AG20443 (cell line): ENCODE data around the gene CCNF.
A peak's percentile ranks its signal among the peaks of the same experiment; 100 is the strongest.

Source experiments
- DNase-seq: peaks from one replicate; pipeline ENCODE4 v3.0.0; 2012; ENCODE audit warnings: low spot score, mixed read lengths

CCNF gene

DNA sequence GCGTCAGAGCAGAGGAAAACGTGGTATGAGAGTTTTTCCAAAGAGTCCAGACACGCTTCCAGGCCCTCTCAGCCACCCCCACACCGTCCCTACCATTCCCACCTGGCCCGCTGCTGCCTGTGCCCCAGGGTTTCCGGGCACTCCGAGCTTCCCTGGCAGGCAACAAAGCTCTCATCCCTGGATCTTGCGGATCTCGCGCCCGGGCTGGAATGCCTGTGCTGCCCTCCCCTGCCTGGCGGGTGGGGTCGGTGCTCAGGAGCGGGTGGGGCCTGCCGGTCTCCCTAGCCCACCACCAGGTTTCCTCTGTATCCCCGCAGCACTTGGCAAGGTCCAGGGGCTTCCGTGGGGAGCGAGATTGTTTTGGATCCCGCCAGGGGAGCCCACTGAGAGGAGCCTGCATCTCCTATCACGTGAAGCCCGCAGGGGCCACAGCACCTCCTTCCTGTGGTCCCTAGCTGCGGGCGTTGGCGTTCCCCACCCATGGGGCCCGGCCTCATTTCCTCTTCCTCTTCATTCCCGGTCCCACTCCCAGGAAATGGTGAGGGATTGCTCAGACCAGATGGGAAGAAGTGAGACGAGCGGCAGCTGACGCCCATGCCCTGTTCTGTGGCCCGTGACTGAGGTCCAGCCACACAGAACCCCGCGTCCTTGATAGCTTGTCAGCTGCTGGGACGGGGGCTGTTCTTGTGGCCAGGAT, 56.7 kb downstream of the CCNF start:
- no peak for DNase-seq

GRCh38 chr16:2486645-2487516, 57.6 kb downstream of the CCNF start:
- no peak for DNase-seq

DNA sequence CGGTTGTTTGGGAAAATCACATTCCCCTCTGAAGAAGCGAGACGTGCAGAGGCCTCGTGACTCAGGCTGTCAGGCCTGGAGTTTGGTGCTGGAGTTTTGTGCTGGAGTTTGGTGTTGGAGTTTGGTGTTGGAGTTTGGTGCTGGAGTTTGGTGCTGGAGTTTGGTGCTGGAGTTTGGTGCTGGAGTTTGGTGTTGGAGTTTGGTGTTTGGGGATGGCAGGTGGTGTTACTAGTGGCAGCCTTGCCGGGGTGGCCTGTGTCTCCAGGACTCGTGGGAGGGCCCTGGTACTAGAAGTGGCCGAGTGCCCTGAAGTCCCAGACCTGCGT, 58.2 kb downstream of the CCNF start:
- no peak for DNase-seq

- DNase-seq: no peak
These were observed 58.8 kb downstream of the CCNF start for GRCh38 chr16:2487903-2488531.

DNA sequence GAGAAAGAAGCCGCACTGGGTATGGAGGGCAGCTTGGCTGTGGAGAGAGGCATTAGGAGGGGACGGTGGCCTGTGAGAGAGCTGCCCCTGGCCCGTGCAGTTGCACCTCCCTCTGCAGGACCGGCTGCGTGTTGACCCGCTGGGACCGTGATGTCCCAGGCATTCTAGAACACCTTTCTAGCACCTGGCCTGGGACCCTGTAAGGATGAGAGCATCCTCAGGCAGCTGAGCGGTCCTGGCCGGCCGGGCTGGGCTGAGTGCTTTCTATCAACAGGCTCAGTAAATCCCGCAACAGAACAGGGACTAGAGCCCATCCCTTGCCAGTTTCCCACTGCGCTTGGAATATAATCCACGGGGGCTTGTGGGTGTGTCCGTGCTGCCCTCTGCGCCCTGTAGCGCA, 60.3 kb downstream of the CCNF start:
- DNase-seq: no peak

GRCh38 chr16:2490190-2491105, 61.2 kb downstream of the CCNF start:
- DNase-seq: no peak

DNA sequence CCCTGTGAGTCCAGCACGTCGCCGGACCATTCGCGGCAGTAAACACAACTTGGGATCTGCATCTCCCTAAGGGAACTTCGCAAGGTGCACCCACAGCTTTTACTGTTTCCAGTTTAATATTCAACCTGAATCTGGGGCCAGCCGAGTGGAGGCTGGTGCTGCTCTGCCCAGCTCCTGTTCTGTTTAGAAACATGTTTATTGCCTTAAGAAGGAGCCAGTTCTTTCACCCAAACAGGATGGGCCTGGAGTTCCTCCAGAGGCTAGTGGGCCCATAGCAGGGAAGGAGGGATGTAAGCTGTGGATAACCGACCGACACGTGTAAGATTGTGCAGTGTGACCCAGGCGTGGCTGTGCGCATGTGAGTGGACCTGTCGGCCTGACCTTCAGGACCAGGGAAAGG, 63.0 kb downstream of the CCNF start:
- DNase-seq: no peak

DNA sequence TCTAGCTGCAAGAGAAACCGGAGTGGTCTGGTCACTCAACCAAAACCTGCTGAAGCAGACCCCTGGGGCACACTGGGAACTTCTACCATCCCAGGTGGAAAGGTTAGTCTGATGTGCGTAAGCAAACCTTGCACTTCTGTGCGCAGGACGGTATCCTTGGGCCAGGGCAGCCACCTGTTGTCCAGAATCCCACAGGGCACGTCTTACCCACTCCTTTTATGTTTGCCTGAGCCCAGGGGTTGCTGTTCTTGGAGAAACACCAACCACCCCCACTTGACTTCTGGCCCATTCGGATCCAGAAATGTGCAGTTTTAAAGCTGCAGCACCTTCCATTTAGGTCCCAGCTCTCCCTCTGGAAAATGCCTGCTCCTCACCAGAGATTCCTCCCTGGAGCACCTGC, 64.4 kb downstream of the CCNF start:
- DNase-seq: no peak

DNA sequence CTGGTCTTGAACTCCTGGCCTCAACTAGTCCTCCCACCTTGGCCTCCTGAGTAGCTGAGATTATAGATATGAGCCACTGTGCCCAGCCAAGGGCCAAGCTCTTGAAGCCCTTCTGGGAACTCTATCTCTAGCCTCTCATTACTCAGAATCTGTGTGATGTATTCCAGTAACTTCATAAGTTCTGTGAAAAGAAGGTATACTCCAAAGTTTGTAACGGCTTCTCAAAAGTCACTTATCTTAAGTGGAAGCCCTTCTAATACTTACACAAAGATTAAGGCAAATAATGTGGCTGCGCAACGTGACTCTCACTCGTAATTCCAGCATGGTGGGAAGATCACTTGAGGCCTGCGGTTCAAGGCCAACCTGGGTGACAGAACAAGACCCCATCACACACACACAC, 65.4 kb downstream of the CCNF start:
- DNase-seq: no peak

DNA sequence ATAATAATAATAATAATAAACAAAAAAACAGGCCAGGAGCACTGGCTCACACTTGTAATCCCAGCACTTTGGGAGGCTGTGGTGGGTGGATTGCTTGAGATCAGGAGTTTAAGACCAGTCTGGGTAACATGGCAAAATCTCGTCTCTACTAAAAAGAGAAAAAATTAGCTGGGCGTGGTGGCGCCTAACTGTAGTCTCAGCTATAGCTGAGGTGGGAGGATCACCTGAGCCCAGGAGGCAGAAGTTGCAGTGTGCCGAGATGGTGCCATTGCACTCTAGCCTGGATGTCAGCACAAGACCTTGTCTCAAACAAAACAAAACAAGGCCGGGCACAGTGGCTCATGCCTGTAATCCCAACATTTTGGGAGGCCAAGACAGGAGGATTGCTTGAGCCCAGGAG, 65.8 kb downstream of the CCNF start:
- DNase-seq: no peak

GRCh38 chr16:2496223-2497115, 67.2 kb downstream of the CCNF start:
- no peak for DNase-seq

DNA sequence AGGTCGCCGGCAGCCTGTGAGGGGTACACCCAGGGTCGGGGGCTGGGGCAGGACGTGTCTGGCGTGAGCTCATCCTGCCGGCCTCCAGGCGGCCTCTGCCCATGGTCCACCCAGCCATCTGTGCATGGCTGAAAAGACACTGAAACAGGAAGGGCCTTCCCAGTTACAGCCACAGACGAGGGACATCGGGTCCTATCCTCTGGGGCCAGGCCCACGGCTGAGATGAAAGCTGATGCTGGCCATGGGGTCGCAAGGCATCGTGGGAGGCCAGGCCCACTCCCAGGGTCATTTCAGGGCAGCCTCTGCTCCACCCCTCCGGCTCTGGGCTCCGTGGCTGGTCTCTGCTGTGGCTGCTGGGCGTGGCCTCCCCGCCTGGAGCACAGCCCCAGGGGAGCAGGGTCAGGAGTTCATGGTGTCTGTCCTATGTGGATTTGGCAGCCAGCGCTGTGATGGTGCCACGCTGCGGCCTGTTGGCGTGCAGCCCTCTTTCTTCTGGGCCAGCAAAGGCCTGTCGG, 67.9 kb downstream of the CCNF start:
- DNase-seq: peak; percentile 81

GRCh38 chr16:2497695-2498484, 68.6 kb downstream of the CCNF start:
- DNase-seq: no peak

GRCh38 chr16:2498531-2499253, 69.4 kb downstream of the CCNF start:
- no peak for DNase-seq

DNA sequence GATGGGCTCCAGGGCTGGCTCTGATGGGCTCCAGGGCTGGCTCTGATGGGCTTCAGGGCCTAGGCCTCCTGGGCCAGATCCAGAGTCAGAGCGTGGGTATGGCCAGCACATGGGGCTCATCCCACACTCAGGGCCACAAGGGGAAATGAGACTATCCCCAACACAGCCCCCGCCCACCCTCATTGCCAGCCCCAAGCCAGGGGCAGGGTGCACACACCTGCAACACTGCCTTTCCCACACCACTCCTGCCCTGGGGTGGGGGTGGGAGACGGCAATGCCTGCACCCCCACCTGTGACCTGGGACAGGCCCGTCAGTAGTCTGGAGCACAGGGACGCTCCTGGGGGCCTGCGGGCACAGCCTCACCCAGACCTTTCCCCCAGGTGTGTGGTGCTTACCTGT, 70.2 kb downstream of the CCNF start:
- DNase-seq: no peak

DNA sequence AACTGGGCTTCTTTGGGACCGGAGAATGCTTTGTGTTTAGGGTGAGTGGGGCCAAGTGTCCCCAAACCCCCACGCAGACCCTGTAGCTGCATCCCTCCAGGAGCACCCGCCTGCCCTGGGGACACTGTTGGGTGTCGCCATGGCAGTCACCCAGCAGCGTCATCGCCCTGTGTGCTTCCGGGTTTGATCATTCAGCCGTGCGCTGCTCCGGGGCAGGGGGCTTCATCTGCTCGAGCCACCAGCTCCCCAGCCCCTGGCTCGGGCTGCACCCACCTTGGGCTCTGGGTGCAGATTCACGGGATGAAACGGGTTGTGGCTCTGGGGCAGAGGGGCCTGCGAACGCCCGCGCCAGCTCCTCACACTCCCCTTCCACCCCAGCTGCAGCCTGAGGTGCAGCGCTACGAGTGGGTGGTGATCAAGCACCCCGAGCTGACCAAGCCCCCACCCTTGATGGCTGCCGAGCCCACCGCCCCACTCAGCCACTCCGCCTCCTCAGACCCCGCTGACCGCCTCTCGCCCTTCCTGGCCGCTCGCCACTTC, 70.7 kb downstream of the CCNF start:
- no peak for DNase-seq

DNA sequence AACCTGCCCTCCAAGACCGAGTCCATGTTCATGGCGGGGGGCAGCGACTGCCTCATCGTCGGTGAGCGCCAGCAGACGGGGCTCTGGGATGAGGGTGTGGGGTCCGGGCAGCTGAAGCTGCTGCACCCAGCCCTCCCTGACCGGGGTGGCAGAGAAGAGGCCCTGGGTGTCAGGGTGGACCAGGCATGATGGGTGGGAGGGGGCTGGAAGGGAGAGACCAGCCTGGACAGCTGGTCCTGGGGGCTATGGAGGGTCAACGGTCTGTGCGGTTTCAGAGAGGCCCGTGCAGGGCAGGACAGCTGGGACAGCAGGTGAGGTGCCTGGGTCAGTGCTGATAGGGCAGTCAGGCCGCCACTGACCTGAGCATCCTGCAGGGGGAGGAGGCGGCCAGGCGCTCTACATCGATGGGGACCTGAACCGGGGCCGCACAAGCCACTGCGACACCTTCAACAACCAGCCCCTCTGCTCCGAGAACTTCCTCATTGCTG, 71.2 kb downstream of the CCNF start:
- no peak for DNase-seq

- peak; percentile 87 for DNase-seq
These were observed 71.9 kb downstream of the CCNF start for GRCh38 chr16:2500918-2501750.
